Thyroid gland (tissue), 4 donors: ENCODE results near the gene NBEAL1.

Source experiments
- CTCF ChIP-seq, 6 experiments: fragments of 200-600 bp in 3 of 6; fragments of 450-650 bp in 3 of 6; sonication (generic) in 3 of 6; IDR thresholded peaks; one replicate each; pipeline ENCODE4 v1.5.1; 2016 to 2019; ENCODE audit warnings: antibody characterized with exemption in 6 of 6, mild to moderate bottlenecking in 2 of 6, inconsistent platforms in 1 of 6, moderate library complexity in 1 of 6
- POLR2A ChIP-seq, 2 donors: fragments of 450-650 bp; IDR thresholded peaks; one replicate each; pipeline ENCODE4 v1.6.1; 2017; ENCODE audit warnings: antibody characterized with exemption in 2 of 2, mild to moderate bottlenecking in 2 of 2, moderate library complexity in 1 of 2

GRCh38 chr2:203175371-203175770 is 160.7 kb downstream of the NBEAL1 start:
- no peak for TF ChIP-seq POLR2A (IDR thresholded peaks at IDR 0.05)
- TF ChIP-seq CTCF (IDR thresholded peaks at IDR 0.05) = no peak
